H1 (cell line): ENCODE data around the gene ACTR6.

Source experiments
- CEBPB ChIP-seq: IDR thresholded peaks from 2 replicates; pipeline ENCODE4 v1.6.1; 2012; ENCODE audit warnings: low read depth, low read length
- CREB1 ChIP-seq: IDR thresholded peaks from 2 replicates; pipeline ENCODE4 v1.6.1; 2012; ENCODE audit warnings: inconsistent platforms
- EP300 ChIP-seq, 2 experiments: IDR thresholded peaks; 1 replicate in 1 of 2; 2 replicates in 1 of 2; pipeline ENCODE4 v1.6.1; 2011 to 2012; ENCODE audit warnings: low read depth in 2 of 2, low read length in 2 of 2, mild to moderate bottlenecking in 2 of 2, borderline replicate concordance in 1 of 2, inconsistent platforms in 1 of 2, moderate library complexity in 1 of 2
- EZH2 ChIP-seq: fragments of 200-600 bp; sonication (generic); IDR thresholded peaks from 2 replicates; pipeline ENCODE4 v1.7.1; 2012; ENCODE audit warnings: low read depth, mild to moderate bottlenecking, moderate library complexity, low read length, inconsistent platforms; ENCODE audit not compliant: severe bottlenecking
- HDAC6 ChIP-seq: IDR thresholded peaks from one replicate; pipeline ENCODE4 v1.7.1; 2012; ENCODE audit warnings: low read depth, mild to moderate bottlenecking, inconsistent platforms, low read length, moderate library complexity
- JUN ChIP-seq: IDR thresholded peaks from 2 replicates; pipeline ENCODE4 v1.6.1; 2011; ENCODE audit warnings: low read depth, mild to moderate bottlenecking, improper control_type of control experiment, low read length
- PHF8 ChIP-seq: fragments of 200-600 bp; sonication (generic); conservative IDR thresholded peaks from 2 replicates; pipeline ENCODE4 v1.7.1; 2012; ENCODE audit warnings: low read depth, mild to moderate bottlenecking, inconsistent platforms, low read length, moderate library complexity
- POLR2AphosphoS5 ChIP-seq: IDR thresholded peaks from 2 replicates; pipeline ENCODE4 v1.6.1; 2011; ENCODE audit warnings: low read depth, low read length
- TF ChIP-seq, protein P1 (sequence below), 3 experiments: IDR thresholded peaks; 1 replicate in 2 of 3; 2 replicates in 1 of 3; pipeline versions ENCODE4 v1.5.1 to v1.6.1; 2011; ENCODE audit warnings: low read length in 3 of 3, mild to moderate bottlenecking in 3 of 3, inconsistent platforms in 2 of 3, low read depth in 1 of 3, moderate library complexity in 1 of 3; ENCODE audit not compliant: insufficient read depth in 1 of 3; ENCODE audit errors: control extremely low read depth in 1 of 3
- TF ChIP-seq, protein P2 (sequence below): IDR thresholded peaks from 2 replicates; pipeline ENCODE4 v1.6.1; 2011; ENCODE audit warnings: low read length, improper control_type of control experiment
- TF ChIP-seq, protein P3 (sequence below): IDR thresholded peaks from 2 replicates; pipeline ENCODE4 v1.6.1; 2011; ENCODE audit warnings: low read depth, mild to moderate bottlenecking, low read length; ENCODE audit not compliant: insufficient read depth

DNA sequence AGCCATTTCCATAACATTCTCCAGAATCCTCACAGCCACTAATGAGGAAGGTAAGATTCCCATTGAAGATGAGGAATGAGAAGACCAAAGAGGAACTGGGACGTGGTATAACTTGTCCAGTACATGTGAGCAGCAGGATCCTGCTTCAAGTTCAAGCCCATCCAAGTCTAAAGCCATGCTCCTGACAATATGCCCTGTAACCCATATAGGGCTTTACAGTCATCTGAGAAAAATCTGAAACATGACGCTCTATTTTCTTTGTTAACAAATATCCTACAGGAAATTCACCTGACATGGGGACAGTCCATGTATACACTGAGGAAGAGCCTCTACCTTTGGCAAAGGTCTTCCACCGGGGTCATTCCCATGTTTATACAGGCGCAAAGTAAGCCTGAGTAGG is 3.1 kb upstream of the ACTR6 start:
- TF ChIP-seq, protein P1, sequence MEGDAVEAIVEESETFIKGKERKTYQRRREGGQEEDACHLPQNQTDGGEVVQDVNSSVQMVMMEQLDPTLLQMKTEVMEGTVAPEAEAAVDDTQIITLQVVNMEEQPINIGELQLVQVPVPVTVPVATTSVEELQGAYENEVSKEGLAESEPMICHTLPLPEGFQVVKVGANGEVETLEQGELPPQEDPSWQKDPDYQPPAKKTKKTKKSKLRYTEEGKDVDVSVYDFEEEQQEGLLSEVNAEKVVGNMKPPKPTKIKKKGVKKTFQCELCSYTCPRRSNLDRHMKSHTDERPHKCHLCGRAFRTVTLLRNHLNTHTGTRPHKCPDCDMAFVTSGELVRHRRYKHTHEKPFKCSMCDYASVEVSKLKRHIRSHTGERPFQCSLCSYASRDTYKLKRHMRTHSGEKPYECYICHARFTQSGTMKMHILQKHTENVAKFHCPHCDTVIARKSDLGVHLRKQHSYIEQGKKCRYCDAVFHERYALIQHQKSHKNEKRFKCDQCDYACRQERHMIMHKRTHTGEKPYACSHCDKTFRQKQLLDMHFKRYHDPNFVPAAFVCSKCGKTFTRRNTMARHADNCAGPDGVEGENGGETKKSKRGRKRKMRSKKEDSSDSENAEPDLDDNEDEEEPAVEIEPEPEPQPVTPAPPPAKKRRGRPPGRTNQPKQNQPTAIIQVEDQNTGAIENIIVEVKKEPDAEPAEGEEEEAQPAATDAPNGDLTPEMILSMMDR (IDR thresholded peaks at IDR 0.05; ENCODE audit: control extremely low read depth in 1 of 3, insufficient read depth in 1 of 3, low read depth in 1 of 3, low read length in 3 of 3) = no peak
- TF ChIP-seq POLR2AphosphoS5 (no peak), CREB1 (no peak), JUN (no peak), HDAC6 (no peak), EZH2 (no peak), CEBPB (no peak), EP300 (IDR thresholded peaks at IDR 0.05; ENCODE audit: borderline replicate concordance in 1 of 2, low read depth in 2 of 2, low read length in 2 of 2) (no peak), PHF8 (no peak)
- TF ChIP-seq, protein P2, sequence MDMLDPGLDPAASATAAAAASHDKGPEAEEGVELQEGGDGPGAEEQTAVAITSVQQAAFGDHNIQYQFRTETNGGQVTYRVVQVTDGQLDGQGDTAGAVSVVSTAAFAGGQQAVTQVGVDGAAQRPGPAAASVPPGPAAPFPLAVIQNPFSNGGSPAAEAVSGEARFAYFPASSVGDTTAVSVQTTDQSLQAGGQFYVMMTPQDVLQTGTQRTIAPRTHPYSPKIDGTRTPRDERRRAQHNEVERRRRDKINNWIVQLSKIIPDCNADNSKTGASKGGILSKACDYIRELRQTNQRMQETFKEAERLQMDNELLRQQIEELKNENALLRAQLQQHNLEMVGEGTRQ = no peak
- TF ChIP-seq, protein P3, sequence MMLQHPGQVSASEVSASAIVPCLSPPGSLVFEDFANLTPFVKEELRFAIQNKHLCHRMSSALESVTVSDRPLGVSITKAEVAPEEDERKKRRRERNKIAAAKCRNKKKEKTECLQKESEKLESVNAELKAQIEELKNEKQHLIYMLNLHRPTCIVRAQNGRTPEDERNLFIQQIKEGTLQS = no peak
